ENCODE results near the gene GCN1.

GCN1 gene

GRCh38 chr12:120140603-120141002 is 53.9 kb downstream of the GCN1 start:
- DNase-seq, result no peak

- DNase-seq, result no peak
Measured at GRCh38 chr12:120139958-120140357, 54.6 kb downstream of the GCN1 start.

- DNase-seq, result no peak
Measured at GRCh38 chr12:120138366-120138765, 56.1 kb downstream of the GCN1 start.

- DNase-seq, result no peak
Measured at GRCh38 chr12:120137833-120138232, 56.7 kb downstream of the GCN1 start.

- no peak for DNase-seq
Measured at GRCh38 chr12:120136093-120136770, 58.3 kb downstream of the GCN1 start.

GRCh38 chr12:120134307-120134980 is 60.1 kb downstream of the GCN1 start:
- DNase-seq, result no peak

GRCh38 chr12:120132863-120133385 is 61.6 kb downstream of the GCN1 start:
- DNase-seq, result no peak

- no peak for DNase-seq
Measured at GRCh38 chr12:120132054-120132836, 62.3 kb downstream of the GCN1 start.

GRCh38 chr12:120131116-120131515 is 63.4 kb downstream of the GCN1 start:
- no peak for DNase-seq

GRCh38 chr12:120130011-120130410 is 64.5 kb downstream of the GCN1 start:
- DNase-seq, result no peak

GRCh38 chr12:120126635-120127005 is 67.9 kb downstream of the GCN1 start:
- DNase-seq, result no peak

- DNase-seq, result no peak
Measured at GRCh38 chr12:120125792-120126634, 68.5 kb downstream of the GCN1 start.

- no peak for DNase-seq
Measured at GRCh38 chr12:120125029-120125428, 69.5 kb downstream of the GCN1 start.

- DNase-seq, result no peak
Measured at GRCh38 chr12:120121766-120122293, 72.7 kb downstream of the GCN1 start.

- no peak for DNase-seq
Measured at GRCh38 chr12:120121343-120121742, 73.2 kb downstream of the GCN1 start.

- DNase-seq, result no peak
Measured at GRCh38 chr12:120119271-120119973, 75.1 kb downstream of the GCN1 start.

GRCh38 chr12:120118321-120119061 is 76.0 kb downstream of the GCN1 start:
- no peak for DNase-seq

GRCh38 chr12:120117961-120118320 is 76.6 kb downstream of the GCN1 start:
- no peak for DNase-seq

GRCh38 chr12:120116792-120117651 is 77.5 kb downstream of the GCN1 start:
- DNase-seq, result peak; percentile 92 to 97

- no peak for DNase-seq
Measured at GRCh38 chr12:120116441-120116791, 78.1 kb downstream of the GCN1 start, which contains the start of gene RAB35. TSS of gene RAB35 (minus strand) at chr12:120116753. CDS start at chr12:120116650, 103 bp downstream.
